NT2/D1 (cell line): ENCODE data around the gene GNG5.

ENCODE experiments used
- YY1 ChIP-seq: IDR thresholded peaks from 2 replicates; pipeline ENCODE4 v1.6.1; 2011; ENCODE audit not compliant: insufficient read length, insufficient read depth
- ZNF274 ChIP-seq: IDR thresholded peaks from 2 replicates; pipeline ENCODE4 v1.6.1; 2011; ENCODE audit warnings: mild to moderate bottlenecking, low read depth, low read length

- no peak for TF ChIP-seq YY1
- no peak for TF ChIP-seq ZNF274
Observed at GRCh38 chr1:84493747-84494146, 12.6 kb downstream of the GNG5 start.
